ENCODE data around the gene RBM17.
"Not testable (repeated sequence)": the region's sequence is repeated elsewhere in the genome, so short reads cannot be mapped to it uniquely, and the experiment has no call there.

DNA sequence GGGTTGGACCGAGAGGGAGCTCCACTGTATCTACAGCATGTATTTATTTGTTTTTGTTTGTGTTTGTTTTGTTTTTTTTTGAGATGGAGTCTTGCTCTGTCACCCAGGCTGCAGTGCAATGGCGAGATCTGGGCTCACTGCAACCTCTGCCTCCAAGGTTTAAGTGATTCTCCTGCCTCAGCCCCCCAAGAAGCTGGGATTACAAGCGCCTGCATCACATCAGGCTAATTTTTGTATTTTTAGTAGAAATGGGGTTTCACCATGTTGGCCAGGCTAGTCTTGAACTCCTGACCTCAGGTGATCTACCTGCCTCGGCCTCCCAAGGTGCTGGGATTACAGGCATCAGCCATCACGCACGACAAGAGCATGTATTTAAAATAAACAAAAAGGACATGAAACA, 45.5 kb upstream of the RBM17 start:
- not testable (repeated sequence) for TF ChIP-seq CTCF, POLR2A (IDR thresholded peaks at IDR 0.05)

All from thyroid gland (tissue), 4 donors.